ENCODE measurements around the gene COL4A4.

DNA sequence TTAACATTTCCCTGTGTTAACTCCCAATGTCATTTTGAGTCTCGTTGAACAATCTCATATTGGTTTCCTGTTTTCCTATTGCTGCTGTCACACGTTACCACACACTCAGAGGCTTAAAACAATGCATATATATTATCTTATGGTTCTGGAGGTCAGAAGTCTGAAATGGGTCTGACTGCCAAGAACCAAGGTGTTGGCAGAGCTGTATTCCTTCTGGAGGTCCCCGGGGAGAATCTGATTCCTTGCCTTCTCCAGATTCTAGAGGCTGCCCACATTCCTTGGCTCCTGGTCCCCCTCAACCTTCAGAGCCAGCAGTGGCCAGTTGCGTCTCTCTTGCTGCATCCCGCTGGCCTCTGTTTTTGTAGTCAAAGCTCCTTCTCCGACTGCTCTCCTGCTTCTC, 17.5 kb downstream of the COL4A4 start:
- TF ChIP-seq ZMYM3 (CRISPR knock-in tag; IDR thresholded peaks at IDR 0.05): no peak
- TF ChIP-seq, protein P1, sequence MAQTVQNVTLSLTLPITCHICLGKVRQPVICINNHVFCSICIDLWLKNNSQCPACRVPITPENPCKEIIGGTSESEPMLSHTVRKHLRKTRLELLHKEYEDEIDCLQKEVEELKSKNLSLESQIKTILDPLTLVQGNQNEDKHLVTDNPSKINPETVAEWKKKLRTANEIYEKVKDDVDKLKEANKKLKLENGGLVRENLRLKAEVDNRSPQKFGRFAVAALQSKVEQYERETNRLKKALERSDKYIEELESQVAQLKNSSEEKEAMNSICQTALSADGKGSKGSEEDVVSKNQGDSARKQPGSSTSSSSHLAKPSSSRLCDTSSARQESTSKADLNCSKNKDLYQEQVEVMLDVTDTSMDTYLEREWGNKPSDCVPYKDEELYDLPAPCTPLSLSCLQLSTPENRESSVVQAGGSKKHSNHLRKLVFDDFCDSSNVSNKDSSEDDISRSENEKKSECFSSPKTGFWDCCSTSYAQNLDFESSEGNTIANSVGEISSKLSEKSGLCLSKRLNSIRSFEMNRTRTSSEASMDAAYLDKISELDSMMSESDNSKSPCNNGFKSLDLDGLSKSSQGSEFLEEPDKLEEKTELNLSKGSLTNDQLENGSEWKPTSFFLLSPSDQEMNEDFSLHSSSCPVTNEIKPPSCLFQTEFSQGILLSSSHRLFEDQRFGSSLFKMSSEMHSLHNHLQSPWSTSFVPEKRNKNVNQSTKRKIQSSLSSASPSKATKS (CRISPR knock-in tag; IDR thresholded peaks at IDR 0.05): no peak

Data from HepG2 (cell line).